ENCODE measurements around the gene PALD1. TPM values are rescaled to one million over a fixed set of nuclear protein-coding genes. Genes with fewer than 3 reads are reported as not detected.

Gene PALD1
- total RNA-seq, 1 donor from 2014 or later, result 4.1 TPM

- DNase-seq (ENCODE audit: low spot score), result no peak
- H3K9me3 Mint-ChIP-seq (ENCODE audit: low read depth), result no peaks in the 10 kb centered on the region
- peaks cover 24% of the 10 kb centered on the region for H3K4me1 Mint-ChIP-seq (ENCODE audit: low read depth)
- no peak for TF ChIP-seq CTCF (IDR thresholded peaks at IDR 0.05)
- H3K27ac Mint-ChIP-seq (ENCODE audit: unreplicated experiment), result no peak overlapping the region
- H3K4me3 Mint-ChIP-seq (ENCODE audit: unreplicated experiment), result no peak overlapping the region
- peaks cover 4% of the 10 kb centered on the region for H3K27me3 Mint-ChIP-seq (ENCODE audit: low read depth)
- no peaks in the 10 kb centered on the region for H3K36me3 Mint-ChIP-seq (ENCODE audit: low read depth)
Measured at GRCh38 chr10:70582793-70583668, 104.5 kb downstream of the PALD1 start.

GRCh38 chr10:70583669-70584037 is 105.1 kb downstream of the PALD1 start:
- H3K4me1 Mint-ChIP-seq (ENCODE audit: low read depth), result peaks cover 21% of the 10 kb centered on the region
- no peak for TF ChIP-seq CTCF (IDR thresholded peaks at IDR 0.05)
- H3K36me3 Mint-ChIP-seq (ENCODE audit: low read depth), result no peaks in the 10 kb centered on the region
- no peak overlapping the region for H3K4me3 Mint-ChIP-seq (ENCODE audit: unreplicated experiment)
- peaks cover 4% of the 10 kb centered on the region for H3K27me3 Mint-ChIP-seq (ENCODE audit: low read depth)
- DNase-seq (ENCODE audit: low spot score), result no peak
- no peaks in the 10 kb centered on the region for H3K9me3 Mint-ChIP-seq (ENCODE audit: low read depth)
- no peak overlapping the region for H3K27ac Mint-ChIP-seq (ENCODE audit: unreplicated experiment)

- Mint-ChIP-seq H3K9me3 (ENCODE audit: low read depth) (no peaks in the 10 kb centered on the region), H3K36me3 (ENCODE audit: low read depth) (no peaks in the 10 kb centered on the region), H3K4me3 (ENCODE audit: unreplicated experiment) (no peak overlapping the region), H3K27ac (ENCODE audit: unreplicated experiment) (no peak overlapping the region), H3K4me1 (ENCODE audit: low read depth) (peaks cover 20% of the 10 kb centered on the region), H3K27me3 (ENCODE audit: low read depth) (peaks cover 4% of the 10 kb centered on the region)
- no peak for DNase-seq (ENCODE audit: low spot score)
- no peak for TF ChIP-seq CTCF (IDR thresholded peaks at IDR 0.05)
Measured at GRCh38 chr10:70584366-70584765, 105.8 kb downstream of the PALD1 start.

GRCh38 chr10:70584909-70585544 is 106.5 kb downstream of the PALD1 start:
- H3K9me3 Mint-ChIP-seq (ENCODE audit: low read depth), result no peaks in the 10 kb centered on the region
- peak overlapping the region; percentile 45 for H3K27ac Mint-ChIP-seq (ENCODE audit: unreplicated experiment)
- TF ChIP-seq CTCF (IDR thresholded peaks at IDR 0.05), result no peak
- no peaks in the 10 kb centered on the region for H3K36me3 Mint-ChIP-seq (ENCODE audit: low read depth)
- DNase-seq (ENCODE audit: low spot score), result no peak
- peaks cover 4% of the 10 kb centered on the region for H3K27me3 Mint-ChIP-seq (ENCODE audit: low read depth)
- H3K4me3 Mint-ChIP-seq (ENCODE audit: unreplicated experiment), result no peak overlapping the region
- H3K4me1 Mint-ChIP-seq (ENCODE audit: low read depth), result peaks cover 20% of the 10 kb centered on the region

GRCh38 chr10:70585578-70586169 is 107.1 kb downstream of the PALD1 start:
- H3K4me3 Mint-ChIP-seq (ENCODE audit: unreplicated experiment), result no peak overlapping the region
- H3K36me3 Mint-ChIP-seq (ENCODE audit: low read depth), result no peaks in the 10 kb centered on the region
- no peak overlapping the region for H3K27ac Mint-ChIP-seq (ENCODE audit: unreplicated experiment)
- peaks cover 4% of the 10 kb centered on the region for H3K27me3 Mint-ChIP-seq (ENCODE audit: low read depth)
- DNase-seq (ENCODE audit: low spot score), result no peak
- TF ChIP-seq CTCF (IDR thresholded peaks at IDR 0.05), result no peak
- peaks cover 20% of the 10 kb centered on the region for H3K4me1 Mint-ChIP-seq (ENCODE audit: low read depth)
- no peaks in the 10 kb centered on the region for H3K9me3 Mint-ChIP-seq (ENCODE audit: low read depth)

Measured in chondrocyte (in vitro differentiated cells).